HG03175 (cell line): ENCODE results near the gene OGDH.
"Not testable (repeated sequence)": the region's sequence is repeated elsewhere in the genome, so short reads cannot be mapped to it uniquely, and the experiment has no call there.

Experiments used
- ATAC-seq: cut with Tn5 transposase; IDR thresholded peaks from one replicate; pipeline ENCODE4 v1.9.1; 2021; ENCODE audit warnings: mild to moderate bottlenecking, moderate library complexity; ENCODE audit not compliant: unreplicated experiment

OGDH gene

GRCh38 chr7:44666566-44666965, 60.1 kb downstream of the OGDH start:
- no peak for ATAC-seq

- ATAC-seq = no peak
Measured at GRCh38 chr7:44667190-44667589, 60.8 kb downstream of the OGDH start.

GRCh38 chr7:44671069-44671468, 64.6 kb downstream of the OGDH start:
- ATAC-seq = no peak

- no peak for ATAC-seq
Measured at GRCh38 chr7:44673324-44673723, 66.9 kb downstream of the OGDH start.

- ATAC-seq = no peak
Measured at GRCh38 chr7:44673771-44674170, 67.3 kb downstream of the OGDH start.

GRCh38 chr7:44674381-44674780, 68.0 kb downstream of the OGDH start:
- ATAC-seq = no peak

GRCh38 chr7:44676776-44677175, 70.3 kb downstream of the OGDH start:
- no peak for ATAC-seq

GRCh38 chr7:44678101-44678470, 71.7 kb downstream of the OGDH start:
- ATAC-seq = no peak

- ATAC-seq = no peak
Measured at GRCh38 chr7:44678471-44679179, 72.2 kb downstream of the OGDH start.

DNA sequence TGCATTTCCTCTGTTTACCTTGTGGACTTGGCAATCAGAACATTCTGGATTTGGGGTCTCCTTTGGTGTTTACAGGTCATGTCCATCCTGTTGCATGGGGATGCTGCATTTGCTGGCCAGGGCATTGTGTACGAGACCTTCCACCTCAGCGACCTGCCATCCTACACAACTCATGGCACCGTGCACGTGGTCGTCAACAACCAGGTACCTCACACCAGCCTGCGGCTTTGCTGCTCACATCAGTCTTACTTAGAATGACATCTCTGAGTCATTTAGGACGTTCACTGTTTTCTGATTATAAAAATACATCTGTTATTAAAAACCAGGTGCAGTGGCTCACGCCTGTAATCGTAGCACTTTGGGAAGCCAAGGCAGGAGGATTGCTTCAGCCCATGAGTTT, 75.2 kb downstream of the OGDH start:
- ATAC-seq = no peak

DNA sequence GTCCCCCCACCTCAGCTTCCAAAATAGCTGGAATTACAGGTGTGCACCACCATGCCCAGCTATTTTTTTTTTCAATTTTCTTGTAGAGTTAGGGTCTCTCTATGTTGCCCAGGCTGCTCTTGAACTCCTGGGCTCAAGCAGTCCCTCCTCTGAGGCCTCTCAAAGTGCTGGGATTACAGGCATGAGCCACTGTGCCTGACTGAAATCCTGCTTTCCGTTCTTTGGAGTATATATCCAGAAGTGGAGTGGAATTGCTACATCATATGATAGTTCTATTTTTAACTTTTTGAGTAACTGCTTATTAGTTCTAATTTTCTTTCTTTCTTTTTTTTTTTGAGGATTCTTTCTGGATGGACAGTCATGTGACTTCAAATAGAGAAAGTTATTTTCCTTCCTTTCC, 79.3 kb downstream of the OGDH start:
- no peak for ATAC-seq

GRCh38 chr7:44689427-44689826, 83.0 kb downstream of the OGDH start:
- no peak for ATAC-seq

- ATAC-seq = no peak
Measured at GRCh38 chr7:44693641-44694313, 87.3 kb downstream of the OGDH start.

DNA sequence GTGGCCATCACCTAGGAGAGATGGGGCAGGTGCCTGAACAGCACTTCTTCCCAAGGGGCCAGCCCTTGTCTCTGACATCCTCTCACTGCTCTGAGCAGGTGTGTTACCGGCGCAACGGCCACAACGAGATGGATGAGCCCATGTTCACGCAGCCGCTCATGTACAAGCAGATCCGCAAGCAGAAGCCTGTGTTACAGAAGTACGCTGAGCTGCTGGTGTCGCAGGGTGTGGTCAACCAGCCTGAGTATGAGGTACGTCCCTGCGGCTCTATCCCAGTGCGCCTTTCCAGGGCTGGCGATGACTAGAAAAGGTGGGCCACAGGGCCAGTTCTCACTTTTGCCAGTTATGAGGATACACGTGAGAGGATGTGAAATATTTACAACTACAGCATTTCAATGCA, 87.9 kb downstream of the OGDH start:
- ATAC-seq = no peak

GRCh38 chr7:44694766-44695165, 88.3 kb downstream of the OGDH start:
- ATAC-seq = no peak

- no peak for ATAC-seq
Measured at GRCh38 chr7:44695756-44696155, 89.3 kb downstream of the OGDH start.

GRCh38 chr7:44696728-44697127, 90.3 kb downstream of the OGDH start:
- ATAC-seq = no peak

DNA sequence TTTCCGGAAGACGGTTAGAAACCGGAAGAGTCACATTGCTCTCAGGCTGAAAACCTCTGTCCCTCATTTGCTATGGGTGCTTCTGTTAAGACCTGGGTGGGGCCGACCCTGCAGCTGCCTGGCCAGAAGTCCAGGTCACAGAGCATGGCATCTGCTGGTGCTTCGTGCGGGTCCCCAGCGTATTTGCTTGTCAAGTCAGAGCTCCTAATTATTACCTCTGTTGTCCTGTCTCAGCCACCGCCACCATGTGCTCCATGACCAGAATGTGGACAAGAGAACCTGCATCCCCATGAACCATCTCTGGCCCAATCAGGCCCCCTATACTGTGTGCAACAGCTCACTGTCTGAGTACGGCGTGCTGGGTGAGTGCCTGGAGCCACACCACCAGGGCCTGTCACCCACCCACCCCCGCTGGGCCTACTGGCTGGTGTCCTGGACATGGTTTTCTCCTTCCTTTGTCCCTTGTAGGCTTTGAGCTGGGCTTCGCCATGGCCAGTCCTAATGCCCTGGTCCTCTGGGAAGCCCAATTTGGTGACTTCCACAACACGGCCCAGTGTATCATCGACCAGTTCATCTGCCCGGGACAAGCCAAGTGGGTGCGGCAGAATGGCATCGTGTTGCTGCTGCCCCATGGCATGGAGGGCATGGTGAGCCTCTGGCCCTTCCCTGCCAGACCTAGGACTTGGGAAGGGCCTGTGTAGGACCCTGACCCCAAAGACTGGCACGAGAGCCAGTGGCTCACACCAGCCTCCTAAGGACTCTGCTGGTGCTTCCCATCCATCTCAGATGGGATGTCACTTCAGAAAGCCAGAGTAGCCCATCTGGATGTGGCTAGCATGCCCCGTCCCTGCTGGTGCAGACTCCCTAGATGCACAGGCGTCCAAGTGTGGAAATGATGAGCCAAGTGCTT, 91.0 kb downstream of the OGDH start:
- ATAC-seq = no peak

DNA sequence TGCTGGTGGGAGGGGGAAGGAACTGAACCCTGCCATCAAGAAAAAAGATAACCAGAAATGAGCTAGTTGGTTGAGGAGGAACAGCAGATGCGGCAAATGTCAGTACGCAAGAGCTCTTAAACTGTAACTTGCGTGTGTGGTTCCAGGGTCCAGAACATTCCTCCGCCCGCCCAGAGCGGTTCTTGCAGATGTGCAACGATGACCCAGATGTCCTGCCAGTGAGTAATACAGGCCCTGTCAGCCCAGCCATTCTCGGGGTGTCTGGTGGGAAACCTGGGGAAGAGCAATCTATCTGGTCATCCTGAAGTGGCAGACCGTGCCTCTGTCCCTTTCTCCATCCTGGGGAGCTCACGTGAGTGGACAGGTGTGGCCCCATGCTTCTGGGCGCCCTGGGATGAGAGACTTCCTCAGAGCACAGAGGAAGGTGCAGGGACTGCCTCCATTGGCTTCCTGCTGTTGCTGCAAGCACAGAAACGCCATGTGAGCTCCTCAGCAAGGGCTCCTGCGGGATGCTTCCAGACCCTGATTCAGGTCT, 91.7 kb downstream of the OGDH start:
- ATAC-seq = no peak

GRCh38 chr7:44699598-44699997, 93.2 kb downstream of the OGDH start:
- ATAC-seq = not testable (repeated sequence)

DNA sequence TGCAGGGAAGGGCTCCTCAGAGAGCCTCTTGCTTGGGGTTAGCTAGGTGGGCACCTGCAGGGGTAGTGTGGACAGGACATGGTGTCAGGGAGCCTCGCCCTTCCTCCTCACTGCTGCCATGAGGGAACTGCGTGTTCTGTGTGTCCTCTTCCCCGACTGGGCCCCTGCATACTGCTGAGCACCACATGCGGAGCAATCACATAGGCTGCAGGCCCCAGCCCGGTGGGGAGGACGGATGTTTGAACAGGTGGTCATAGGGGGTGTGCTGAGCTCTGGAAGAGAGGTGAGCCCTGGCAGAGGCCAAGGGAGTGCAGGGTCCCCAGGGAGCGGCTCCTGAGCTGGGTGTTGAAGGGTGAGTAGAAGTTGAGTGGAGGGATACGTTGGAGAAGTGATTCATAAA, 93.9 kb downstream of the OGDH start:
- no peak for ATAC-seq
